HG02623 (cell line): ENCODE results near the gene VSIR.

ENCODE experiments used
- ATAC-seq: cut with Tn5 transposase; IDR thresholded peaks from one replicate; pipeline ENCODE4 v1.9.1; 2021; ENCODE audit warnings: moderate library complexity; ENCODE audit not compliant: unreplicated experiment

The VSIR gene

DNA sequence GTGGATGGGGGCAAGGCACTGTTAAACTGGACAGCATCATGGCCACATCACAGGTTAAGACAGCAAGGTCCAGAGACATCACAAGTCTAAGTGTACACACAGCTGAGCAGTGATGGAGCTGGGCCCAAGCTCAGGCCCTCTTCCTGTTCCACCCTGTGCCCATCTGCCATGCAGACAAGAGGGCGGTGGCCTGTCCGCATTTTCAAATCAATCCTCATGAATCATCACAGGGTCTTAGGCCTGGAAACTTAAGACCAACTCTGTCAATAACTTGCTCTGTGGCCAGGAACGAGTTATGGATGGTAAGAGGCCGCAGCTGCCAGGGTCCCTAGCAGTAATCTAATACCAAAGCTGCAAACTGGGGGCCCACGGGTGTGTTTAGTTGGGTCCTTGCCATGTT, 56.9 kb downstream of the VSIR start:
- no peak for ATAC-seq

DNA sequence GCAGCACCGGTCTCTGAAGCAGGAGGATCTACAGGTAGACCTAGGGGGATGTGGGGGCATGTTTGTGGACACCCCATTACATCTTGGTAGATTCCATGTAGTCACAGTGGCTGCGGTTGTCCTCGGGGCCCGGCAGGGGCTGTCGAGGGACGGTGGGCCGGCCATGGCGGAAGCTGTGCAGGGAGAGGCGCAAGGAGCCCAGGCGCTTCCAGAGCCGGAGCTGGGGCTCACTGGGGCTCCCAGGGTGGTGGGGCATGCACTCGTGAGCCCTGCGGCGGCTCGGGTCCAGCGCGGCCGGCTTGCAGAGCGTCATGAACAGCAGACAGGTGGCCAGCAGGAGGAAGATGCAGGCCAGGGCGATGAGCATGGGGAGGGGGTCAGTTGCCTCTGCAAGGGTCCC, 57.5 kb downstream of the VSIR start:
- no peak for ATAC-seq

DNA sequence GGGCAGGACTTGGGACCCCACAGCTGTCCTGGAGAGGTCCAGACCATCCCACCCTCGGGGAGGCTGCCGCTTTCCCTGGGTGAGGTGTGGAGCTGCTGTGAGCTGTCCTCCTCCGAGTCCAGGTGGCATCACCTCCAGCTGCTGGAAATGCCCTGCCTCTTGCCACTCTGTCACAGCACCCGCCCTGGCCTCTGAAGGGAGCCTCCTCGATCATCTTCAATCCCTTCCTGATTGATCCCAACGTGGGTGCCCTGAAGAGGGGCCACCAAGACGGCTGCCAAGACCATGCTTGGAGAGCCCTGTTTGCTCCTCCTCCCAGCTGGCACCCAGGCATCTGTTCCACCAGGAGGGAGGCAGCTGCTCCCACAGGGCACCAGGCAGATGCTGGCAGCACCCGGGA, 58.3 kb downstream of the VSIR start:
- no peak for ATAC-seq

DNA sequence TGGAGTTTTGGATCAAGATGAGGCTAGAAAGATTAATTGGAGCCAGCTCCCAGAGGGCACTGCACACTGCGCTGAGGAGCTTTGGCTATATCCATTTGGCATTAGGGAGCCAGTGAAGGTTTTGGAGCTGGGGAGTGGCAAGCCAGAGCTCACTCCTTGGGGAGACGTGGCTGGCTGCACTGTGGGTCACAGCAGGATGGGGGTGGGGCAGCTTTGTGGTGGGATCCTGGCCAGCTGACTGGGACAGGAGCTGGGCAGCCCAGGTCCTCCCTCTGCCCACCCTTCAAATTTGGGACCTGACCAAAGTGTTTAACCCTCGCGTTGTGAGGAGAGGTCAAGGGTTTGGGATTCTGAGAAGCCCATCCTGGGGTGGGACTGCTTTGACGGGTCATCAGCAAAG, 58.7 kb downstream of the VSIR start:
- no peak for ATAC-seq

DNA sequence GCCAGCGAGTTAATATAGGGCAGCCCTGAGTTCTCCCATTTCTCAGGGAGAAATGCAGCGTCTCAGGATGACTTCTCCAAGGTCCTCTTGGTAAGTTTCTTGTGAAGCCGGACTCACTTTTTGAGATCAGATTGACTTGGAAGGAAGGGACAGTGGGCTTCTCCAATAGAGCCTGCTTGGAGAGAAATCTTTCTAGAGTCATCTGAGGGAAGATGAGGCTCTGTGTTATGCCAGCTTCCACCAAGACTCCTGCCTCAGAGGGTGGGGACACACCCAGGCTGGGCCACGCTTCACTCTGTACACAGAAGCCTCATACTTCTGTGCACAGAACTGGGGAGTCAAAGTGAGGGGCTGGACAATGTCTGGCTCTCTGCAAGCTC, 59.3 kb downstream of the VSIR start:
- no peak for ATAC-seq

DNA sequence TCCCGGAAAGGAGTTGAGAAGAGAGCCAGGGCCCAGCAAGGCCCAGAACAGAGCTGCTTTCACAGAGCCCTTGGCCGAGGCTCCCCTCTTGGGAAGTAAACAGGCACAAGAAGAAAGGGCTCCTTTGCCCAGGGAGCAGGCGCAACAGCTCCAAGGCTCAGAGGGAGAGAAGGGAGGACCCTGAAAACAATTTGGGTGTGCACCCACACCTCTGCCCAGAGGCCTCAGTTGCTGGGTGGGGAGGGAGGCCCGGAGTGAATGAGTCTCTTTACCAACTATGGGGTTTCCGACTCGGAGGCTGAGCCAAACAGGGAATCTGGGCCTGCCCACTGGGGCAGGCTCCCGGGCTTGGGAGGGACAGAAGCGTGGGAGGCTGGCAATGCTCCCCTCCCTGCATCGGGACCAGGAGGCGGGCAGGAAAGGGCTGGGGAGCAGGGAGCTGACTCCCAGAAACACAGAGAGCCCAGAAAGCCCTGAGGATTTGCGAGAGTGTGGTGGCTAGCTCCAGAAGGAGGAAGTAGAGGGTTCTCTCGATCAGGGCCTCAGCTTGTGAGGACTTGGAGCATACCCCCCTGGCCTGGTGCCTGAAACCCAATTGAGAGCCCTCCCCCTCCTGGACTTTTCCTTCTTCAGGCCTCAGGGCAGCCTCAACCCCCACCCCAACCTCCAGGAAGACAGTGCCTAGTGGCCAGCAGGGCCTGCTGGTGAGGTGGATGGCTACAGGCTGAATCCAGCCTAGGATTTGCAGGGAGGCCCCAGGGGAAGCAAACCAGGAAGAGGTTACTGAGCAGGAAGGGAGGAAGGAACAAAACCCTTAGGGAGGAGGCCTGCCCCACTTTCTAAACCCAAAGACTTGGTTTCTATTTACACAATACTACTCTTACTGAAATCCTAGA, 59.9 kb downstream of the VSIR start:
- no peak for ATAC-seq

DNA sequence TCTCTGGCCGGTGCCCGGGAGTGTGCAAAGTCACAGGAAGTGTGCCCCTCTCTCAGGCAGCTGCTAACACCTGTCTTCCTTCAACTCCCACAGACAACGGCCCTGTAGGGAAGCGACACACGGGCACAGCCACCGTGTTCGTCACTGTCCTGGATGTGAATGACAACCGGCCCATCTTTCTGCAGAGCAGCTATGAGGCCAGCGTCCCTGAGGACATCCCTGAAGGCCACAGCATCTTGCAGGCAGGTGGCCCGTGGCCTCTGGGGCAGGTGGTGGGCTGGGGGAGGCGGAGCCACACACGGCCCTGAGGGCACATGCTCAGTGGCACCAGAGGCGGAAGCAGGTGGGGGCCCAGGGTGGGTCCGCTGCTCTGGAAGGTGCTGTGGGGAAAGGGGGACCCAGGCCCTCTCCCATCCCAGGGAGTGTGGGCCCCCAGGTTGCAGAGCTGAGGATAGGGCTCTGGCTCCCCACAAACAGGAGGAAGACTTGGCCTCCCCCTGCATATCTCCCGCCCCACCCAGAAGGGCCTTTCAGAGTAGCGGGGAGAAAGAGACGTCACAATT, 60.7 kb downstream of the VSIR start:
- no peak for ATAC-seq

DNA sequence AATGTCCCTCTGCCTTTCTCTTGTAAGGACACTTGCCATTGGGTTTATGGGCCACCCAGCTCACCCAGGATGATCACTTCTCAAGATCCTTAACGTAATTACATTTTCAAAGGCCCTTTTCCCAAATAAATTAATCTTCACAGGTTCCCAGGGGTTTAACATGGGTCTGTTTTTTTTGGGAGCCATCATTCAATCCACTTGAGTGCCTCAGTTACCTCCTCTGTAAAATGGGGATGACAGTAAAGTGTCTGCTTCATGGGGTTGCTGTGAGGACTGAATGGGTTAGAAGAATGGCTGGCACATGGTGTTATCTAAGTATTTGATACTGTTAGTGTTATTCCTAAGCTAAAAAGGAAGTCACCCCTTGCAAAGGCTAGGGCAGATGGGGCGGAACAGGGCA, 61.1 kb downstream of the VSIR start:
- ATAC-seq, result no peak

DNA sequence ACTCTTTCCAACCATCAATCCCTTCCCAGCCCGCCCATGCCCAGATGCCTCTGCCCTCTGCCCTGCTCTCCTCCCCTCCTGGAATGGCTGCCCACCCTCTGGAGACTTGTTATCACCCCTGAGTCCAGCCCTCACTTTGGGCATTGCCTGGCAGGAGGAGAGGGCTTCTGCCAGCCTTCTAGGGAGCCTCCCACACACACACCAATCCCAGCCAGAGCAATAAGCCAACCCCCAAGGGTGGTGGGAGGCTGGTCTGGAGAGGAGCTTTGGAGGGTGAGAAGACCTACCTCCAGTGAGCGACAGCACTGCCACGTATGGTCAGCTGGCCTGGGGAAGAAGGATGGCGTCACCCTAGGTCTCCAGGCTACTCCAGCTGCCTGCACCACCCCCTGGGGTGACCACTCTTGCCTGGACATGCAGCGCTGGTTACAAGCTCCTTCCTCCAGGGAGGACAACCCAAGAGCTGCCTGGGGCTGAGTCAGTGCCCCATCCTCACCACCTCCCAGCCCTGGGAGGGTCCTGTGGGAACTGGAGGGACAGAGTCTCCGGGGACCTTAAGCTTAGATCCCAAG, 62.2 kb downstream of the VSIR start:
- ATAC-seq, result no peak

DNA sequence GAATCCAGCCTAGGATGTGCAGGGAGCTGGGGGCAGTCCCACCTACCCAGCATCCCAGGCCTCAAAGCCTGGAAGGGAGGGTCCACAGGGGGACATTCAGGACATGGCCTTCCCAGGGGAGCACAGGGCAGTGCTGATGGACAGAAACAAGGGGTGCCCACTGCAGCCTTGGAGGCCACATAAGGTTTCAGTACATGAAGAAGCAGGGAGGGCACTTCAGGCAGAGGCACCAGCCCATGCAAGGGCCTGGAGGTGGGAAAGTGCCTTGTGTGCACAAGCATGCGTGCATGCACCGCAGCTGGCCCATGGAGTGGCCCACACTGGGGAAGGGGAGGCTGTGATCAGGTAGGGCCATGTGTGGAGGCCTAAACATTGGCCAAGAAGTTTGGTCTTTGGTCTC, 62.8 kb downstream of the VSIR start:
- ATAC-seq, result no peak

DNA sequence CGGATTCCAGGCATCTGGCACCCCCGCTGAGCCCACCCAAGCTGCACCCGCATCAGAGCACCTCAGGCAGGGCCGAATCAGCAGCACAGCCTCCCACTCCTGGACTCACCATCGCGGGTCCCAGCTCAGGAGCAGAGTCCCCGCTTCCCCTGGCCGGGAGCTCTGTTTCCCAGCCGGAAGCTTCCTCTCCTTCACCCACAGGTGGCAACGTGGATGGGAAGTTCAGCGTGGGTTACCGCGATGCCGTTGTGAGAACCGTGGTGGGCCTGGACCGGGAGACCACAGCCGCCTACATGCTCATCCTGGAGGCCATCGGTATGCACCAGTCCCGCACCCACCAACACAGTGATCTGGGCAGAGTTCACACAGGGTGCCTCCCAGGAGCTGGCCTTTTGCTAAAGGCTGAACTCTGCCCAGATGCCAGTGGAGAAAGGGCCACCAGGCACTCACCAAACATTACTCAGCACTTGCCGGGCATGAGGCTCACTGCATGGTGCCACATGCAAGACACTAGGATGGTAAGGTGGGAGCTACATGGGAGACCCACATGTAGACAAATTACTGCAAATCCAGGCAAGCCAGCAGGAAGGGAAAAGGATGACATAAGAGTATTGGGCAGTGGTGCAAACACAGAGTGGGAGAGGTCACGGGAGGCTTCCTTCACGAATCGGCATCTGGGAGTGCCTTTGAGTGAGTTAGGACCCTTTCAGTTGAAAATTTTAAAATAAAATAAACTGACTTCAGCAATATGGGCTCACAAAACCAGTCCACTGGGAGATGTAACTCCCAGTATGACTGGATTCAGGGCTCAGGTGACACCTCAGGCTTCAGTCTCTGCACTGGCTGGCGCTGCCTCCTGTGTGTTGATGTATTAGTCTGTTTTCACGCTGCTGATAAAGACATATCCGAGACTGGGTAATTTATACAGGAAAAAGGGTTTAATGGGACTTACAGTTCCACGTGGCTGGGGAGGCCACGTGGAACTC, 64.1 kb downstream of the VSIR start:
- ATAC-seq, result no peak

DNA sequence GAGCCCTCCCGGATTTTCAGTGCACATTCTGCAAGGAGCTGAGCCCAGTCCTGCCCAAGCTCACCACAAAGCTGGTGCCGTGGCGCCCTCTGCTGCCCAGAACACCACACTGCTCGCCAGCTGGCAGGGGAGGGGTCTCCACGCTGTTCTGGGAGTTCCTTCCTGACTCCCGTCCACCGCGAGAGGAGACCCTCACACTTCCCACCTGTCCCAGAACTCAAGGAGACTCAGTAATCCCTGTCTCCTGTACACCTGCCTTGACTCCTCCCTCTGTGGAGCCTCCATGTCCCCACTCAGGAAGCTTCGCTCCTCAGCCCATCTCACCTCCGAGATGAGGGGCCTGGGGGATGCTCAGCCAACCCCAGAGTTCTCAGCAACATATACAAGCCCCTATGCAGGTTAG, 65.0 kb downstream of the VSIR start:
- ATAC-seq, result no peak

DNA sequence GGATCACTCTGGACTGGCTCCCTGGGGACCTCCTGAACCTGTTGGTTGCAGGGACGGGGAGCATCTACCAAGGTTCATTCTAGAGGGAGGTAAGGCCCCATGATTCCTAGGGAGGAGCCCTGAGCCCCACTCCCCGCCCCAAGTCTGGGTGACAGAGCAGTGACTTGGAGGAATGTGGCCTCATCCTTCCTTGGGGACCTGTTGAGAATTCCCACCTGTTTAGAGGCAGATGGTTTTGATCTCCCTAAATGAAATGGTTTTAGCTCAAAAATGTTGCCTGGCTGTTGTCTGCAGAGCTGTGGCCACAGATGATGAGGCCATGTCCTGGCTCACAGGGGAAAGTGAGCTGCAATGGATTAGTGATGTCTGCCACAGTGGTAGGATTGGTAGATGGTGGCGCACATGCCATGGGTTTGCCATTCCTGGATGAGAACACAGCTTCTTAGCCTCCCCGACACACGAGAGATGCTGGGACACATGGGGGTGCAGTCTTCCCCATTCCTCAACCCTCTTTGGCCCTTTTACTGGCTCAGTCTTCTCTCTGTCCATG, 66.0 kb downstream of the VSIR start:
- no peak for ATAC-seq

DNA sequence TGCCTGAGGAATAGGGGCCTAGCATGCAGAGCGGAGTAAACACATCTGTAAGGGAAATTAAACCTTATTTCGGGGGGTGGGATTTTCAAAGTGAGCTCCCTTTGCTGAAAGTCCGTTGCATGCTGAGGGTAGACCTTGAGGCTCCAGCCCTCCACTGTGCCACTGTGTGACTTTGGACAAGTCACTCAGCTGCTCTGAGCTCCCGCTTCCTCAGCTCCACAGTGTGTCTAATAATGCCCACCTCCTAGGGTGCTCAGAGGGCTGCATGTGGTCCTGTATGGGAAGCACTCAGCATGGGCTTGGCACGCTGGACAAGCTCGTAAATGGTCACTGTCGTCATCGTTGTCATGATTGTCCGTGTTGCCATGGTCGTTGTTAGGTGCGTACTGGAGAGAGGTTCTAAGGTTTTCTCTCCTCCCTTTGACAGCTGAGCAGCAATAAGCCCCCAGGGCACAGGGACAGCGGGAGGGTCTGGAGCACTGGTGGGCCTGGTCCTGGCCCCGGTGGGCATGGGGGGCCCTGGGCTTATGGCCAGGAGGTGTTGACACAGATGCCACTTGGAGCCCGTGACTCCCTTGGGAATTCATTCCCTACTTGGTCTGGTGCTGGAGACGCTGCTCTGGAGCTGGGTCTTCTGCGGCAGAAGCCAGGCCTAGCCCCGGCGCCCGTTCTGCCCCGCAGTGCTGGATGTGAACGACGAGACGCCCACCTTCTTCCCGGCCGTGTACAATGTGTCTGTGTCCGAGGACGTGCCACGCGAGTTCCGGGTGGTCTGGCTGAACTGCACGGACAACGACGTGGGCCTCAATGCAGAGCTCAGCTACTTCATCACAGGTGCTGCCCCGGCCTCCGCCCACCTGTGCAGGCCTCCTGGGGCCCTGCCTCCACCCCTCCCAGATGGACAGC, 66.9 kb downstream of the VSIR start:
- no peak for ATAC-seq

DNA sequence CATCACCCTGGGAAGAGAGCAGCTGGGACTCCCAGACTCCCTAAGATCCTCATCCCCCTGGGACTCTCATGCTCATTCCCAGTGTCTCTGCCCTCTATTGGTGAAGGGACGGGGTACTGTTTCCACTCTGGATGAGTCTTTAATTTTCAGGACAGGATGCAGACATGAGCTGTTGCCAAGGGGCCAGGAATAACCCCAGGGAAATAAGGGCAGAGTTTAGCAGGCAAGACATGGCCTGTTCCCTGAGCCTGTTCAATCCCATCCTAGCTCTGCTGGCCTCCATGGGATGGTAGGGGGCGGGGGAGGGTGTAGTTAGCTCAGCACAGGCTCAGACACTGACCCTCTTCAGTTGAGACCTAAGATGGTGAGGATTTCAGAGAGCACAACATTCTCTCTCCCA, 67.7 kb downstream of the VSIR start:
- no peak for ATAC-seq

DNA sequence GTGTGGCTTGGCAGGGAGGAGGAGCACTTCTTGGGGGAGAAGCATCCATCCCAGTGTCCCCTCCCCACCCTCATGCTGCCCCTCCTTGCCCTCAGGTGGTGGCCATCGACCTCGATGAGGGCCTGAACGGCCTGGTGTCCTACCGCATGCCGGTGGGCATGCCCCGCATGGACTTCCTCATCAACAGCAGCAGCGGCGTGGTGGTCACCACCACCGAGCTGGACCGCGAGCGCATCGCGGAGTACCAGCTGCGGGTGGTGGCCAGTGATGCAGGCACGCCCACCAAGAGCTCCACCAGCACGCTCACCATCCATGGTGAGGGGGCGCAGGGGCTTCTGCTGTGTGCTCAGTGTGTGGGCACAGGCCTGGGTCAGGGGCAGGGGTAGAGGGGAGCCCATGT, 68.5 kb downstream of the VSIR start:
- ATAC-seq, result no peak

DNA sequence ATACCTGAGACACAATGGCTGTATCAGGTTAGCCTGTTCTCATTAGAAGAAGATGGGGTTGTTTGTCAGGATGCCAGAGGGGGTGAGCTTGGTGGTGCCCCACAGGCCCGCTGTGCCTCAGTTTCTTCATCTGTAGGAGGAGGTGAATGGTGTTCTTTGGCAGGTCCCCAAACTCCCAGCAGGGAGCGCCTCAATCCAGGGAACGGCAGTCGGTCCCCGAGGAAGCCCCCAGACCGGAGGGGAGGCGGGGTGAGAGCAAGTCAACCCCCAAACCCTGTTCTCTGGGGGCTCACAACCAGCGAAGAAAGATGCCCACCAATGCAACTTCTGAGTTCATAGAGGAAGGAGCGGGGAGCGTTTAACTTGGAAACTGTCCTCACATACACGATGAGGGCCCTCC, 69.7 kb downstream of the VSIR start:
- ATAC-seq, result no peak

DNA sequence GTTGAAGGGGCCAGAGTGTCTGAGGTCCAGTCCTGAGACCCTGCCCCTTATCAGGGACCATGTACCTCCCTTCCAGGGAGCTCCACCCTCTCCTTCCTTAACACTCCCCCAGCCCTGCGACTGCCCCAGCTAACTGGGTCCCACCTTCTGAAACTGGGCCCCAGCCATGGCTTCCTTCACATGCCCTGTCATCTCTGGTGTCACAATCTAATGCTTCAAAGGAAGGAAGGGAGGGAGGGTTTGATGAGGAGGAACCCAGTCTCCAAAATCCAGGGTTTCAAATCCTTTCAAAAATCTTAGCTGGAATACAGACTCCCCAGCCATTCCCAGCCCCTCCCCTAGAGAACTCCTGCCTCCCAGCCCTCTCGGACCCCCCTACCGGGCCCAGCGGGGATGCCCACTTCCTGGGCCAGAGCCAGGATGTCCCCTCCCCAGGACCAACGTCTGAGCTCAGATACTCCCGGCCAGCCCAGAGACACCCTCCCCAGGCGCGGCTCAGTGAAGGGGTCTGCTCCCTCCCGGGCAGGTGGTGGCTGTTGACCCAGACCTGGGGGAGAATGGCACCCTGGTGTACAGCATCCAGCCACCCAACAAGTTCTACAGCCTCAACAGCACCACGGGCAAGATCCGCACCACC, 71.7 kb downstream of the VSIR start:
- no peak for ATAC-seq

DNA sequence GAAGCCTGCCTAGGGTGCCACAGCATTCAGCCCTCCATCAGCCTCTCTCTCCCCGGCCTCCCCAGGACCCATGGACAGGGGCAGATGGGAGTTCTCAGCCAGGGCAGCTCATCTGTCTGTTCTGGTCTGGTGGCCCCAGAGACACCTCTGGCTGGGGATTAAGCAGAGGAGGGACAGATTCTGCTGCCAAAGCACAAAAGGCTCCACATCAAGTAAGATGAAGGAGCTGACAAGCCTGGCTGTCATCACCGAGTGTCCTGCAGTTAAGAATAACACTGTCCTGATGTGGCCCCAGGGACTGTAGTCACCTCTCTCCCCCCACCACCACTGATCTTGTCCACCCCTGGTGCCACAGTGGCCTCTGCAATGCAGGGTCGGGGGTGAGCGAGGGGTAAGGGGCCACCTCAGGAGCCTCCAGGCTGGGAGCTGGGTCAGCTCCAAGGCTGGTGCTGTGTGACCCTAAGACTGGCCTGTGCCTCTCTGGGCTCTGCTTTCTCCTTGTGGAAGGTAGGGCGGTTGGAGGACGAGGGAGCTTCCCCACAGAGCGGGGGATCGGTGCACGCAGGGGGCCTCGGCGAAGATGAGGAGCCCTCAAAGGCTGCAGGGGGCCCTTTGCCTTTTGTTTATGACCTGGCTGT, 72.5 kb downstream of the VSIR start:
- no peak for ATAC-seq
